GM18507 (cell line): Measurements from ENCODE around the gene IGFLR1.

Source experiments
- DNase-seq: peaks from one replicate; pipeline ENCODE4 v3.0.0; 2011; ENCODE audit warnings: low read depth; ENCODE audit not compliant: insufficient read length; ENCODE audit errors: extremely low spot score
- FAIRE-seq: peaks from 2 replicates; lab custom pipeline; 2011; peaks lifted over from hg19 to GRCh38; lab: Jason Lieb, UNC

Gene IGFLR1, protein sequence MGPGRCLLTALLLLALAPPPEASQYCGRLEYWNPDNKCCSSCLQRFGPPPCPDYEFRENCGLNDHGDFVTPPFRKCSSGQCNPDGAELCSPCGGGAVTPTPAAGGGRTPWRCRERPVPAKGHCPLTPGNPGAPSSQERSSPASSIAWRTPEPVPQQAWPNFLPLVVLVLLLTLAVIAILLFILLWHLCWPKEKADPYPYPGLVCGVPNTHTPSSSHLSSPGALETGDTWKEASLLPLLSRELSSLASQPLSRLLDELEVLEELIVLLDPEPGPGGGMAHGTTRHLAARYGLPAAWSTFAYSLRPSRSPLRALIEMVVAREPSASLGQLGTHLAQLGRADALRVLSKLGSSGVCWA

GRCh38 chr19:35742121-35742724 is at the start of gene IGFLR1:
IGFLR1 (minus strand) TSS chr19:35742452; CDS start chr19:35741180, 1,272 bp downstream.
- FAIRE-seq = peak; percentile 95
- DNase-seq = peak; percentile 32

- DNase-seq = no peak
- FAIRE-seq = no peak
These were observed 49.6 kb upstream of the IGFLR1 start for GRCh38 chr19:35791814-35792279.

GRCh38 chr19:35790981-35791813 is 48.9 kb upstream of the IGFLR1 start:
- DNase-seq = no peak
- no peak for FAIRE-seq

GRCh38 chr19:35789978-35790944 is 48.0 kb upstream of the IGFLR1 start:
- DNase-seq (no peak), FAIRE-seq (no peak)

DNA sequence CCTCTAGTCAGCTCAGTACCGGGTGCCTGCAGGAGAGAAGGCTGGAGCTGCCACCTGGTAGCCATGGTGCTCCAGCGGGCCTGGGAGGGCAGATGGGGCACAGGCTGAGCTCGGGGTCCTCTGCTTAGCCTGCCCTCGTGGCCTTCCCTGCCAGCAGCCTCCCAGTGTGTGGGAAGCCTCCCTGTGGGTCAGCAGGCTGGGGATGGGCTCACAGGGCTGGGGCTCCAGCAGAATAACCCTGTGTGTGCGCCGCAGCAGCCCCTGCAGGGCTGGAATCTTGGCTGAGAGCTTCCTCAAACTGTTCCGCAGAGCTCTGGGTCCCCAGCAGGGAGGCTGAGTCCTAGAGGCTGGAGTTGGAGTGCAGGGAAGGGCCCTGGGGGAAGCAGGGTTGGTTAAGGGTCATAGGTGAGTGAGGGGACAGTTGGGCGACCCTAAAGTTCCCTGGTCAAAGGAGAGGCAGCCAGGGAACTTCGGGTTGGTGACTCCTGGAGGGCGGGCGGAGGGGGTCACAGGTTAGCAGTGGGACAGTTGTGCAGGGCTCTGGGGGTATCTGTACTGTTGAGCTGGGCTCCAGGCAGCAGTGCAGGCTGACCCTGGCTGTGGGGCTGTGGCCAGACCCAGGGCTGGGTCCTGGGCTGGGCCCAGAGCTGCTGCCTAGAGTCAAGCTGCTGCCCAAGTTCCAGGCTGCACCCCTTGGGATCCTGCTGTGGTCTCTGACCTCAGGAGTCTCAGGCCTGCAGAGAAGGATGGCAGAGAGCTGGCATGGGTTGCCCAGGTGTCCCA is 47.1 kb upstream of the IGFLR1 start:
- FAIRE-seq (no peak), DNase-seq (no peak)

DNA sequence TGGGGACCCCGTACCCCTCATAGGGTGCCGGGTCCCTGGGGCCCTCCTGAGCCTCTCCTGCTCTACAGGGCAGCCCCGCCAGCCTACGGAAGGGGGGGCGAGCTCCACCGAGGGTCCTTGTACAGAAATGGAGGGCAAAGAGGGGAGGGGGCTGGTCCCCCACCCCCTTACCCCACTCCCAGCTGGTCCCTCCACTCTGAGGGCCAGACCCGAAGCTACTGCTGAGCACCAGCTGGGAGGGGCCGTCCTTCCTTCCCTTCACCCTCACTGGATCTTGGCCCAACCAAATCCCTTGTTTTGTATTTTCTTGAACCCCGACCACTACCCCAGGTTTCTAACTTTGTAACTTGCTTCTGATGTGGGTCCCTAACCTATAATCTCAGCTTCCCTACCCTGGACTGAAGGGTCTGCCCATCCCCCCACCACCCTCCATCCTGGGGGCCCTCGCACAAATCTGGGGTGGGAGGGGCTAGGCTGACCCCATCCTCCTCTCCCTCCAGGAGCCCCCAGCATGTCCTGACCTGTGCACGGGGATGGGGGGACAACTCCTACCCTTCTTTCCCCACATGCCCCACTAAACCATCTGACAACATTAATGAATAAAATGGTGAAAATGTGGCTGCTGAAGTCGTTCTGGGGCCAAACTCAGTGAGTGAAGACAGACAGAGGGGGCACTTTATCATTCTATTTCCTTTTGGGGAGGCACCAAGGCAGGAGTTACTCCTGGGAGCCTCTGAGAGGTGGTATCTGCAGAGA is 46.1 kb upstream of the IGFLR1 start:
- no peak for DNase-seq
- FAIRE-seq = no peak

DNA sequence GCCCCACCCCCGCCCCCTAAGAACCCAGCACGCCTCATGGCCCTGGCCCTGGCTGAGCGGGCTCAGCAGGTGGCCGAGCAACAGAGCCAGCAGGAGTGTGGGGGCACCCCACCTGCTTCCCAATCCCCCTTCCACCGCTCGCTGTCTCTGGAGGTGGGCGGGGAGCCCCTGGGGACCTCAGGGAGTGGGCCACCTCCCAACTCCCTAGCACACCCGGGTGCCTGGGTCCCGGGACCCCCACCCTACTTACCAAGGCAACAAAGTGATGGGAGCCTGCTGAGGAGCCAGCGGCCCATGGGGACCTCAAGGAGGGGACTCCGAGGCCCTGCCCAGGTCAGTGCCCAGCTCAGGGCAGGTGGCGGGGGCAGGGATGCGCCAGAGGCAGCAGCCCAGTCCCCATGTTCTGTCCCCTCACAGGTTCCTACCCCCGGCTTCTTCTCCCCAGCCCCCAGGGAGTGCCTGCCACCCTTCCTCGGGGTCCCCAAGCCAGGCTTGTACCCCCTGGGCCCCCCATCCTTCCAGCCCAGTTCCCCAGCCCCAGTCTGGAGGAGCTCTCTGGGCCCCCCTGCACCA is 45.1 kb upstream of the IGFLR1 start:
- FAIRE-seq = no peak
- no peak for DNase-seq

- no peak for FAIRE-seq
- no peak for DNase-seq
These were observed 44.3 kb upstream of the IGFLR1 start for GRCh38 chr19:35786299-35787160.

- FAIRE-seq (no peak), DNase-seq (no peak)
These were observed 43.0 kb upstream of the IGFLR1 start for GRCh38 chr19:35785339-35785627.

DNA sequence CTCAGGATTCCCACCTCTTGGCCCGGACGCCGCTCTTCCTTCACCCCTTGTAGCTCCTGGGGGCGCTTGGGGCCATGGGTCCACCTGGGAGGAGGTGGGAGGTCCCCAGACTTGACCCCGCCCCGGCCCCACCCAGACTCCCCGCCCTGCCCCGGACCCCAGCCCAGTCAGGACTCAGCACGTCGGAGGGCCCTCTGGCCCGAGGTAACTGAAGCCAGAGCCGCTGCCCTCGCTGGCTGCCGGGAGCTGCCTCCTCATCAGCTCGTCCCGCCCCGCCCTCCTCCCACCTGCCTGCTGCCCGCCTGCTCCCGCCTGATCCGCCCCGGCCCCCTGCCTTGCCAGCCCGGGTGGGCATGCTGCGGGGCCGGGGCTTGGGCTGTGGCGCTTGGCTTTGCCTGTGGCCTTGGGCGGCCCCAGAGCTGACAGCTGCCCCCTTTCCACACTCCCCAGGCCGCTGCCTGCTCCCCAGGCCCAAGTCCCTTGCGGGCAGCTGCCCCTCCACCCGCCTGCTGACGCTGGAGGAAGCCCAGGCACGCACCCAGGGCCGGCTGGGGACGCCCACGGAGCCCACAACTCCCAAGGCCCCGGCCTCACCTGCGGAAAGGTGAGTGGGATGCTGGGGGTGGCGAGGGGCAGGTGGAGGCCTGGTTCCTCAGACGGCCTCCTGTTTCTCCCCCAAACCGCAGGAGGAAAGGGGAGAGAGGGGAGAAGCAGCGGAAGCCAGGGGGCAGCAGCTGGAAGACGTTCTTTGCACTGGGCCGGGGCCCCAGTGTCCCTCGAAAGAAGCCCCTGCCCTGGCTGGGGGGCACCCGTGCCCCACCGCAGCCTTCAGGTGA is 42.5 kb upstream of the IGFLR1 start:
- FAIRE-seq (no peak), DNase-seq (no peak)

- DNase-seq (no peak), FAIRE-seq (no peak)
These were observed 41.5 kb upstream of the IGFLR1 start for GRCh38 chr19:35783469-35784434.

DNA sequence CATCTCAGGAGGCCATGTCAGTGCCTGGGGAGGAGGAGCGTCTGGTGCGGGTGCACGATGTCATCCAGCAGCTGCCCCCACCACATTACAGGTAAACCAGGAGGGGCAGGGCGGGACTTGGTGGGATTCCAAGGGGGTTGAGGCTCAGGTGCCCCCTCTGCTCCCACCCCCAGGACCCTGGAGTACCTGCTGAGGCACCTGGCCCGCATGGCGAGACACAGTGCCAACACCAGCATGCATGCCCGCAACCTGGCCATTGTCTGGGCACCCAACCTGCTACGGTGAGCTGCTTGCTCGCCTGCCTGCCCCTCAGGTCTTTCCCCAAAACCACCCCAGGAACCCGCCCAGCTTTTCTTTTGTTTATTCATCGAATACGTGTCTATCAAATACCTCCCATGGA is 40.3 kb upstream of the IGFLR1 start:
- FAIRE-seq (no peak), DNase-seq (no peak)

DNA sequence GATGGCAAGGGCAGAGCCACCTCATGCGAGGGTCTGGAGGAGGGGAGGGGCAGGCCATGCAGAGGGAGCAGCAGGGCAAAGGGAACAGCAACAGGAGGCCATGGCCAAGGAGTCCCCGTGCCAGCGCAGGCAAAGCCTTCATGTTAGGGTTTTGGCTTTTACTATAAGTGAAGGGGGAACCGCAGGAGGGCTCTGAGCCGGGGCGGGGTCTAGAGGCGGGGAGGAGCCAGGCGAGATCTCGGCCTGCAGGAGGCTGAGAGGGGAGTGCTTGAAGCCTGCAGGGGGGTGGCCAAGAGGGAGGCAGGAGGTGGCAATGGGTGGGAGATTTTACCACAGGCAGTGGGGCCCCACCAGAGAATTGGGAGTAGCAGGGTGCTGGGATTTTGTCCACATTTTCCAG is 39.4 kb upstream of the IGFLR1 start:
- FAIRE-seq = no peak
- no peak for DNase-seq

- FAIRE-seq (no peak), DNase-seq (no peak)
These were observed 38.5 kb upstream of the IGFLR1 start for GRCh38 chr19:35780717-35781116.

DNA sequence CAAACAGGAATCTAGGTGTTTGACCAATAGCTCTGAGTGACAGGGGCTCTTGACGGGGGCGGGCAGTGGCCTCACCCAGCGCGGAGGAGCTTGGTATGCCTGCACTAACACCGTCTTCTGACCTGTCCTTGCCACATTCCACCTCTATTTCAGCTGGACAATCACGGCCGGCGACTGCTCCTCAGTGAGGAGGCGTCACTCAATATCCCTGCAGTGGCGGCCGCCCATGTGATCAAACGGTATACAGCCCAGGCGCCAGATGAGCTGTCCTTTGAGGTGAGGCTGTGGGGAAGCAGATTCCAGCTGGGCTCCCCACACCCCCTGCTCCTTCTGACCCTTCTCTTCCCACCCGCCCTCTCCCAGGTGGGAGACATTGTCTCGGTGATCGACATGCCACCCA is 37.8 kb upstream of the IGFLR1 start:
- FAIRE-seq (no peak), DNase-seq (no peak)
